Activated CD4-positive, alpha-beta T cell treated with anti-CD3 and anti-CD28 coated beads, Interleukin-2, amount 50 U/mL, for 16 hours (primary cell): ENCODE measurements around the gene ITGA6.

ENCODE experiments used
- DNase-seq: peaks from one replicate; pipeline ENCODE4 v3.0.0-alpha.2; 2020

The ITGA6 gene

DNA sequence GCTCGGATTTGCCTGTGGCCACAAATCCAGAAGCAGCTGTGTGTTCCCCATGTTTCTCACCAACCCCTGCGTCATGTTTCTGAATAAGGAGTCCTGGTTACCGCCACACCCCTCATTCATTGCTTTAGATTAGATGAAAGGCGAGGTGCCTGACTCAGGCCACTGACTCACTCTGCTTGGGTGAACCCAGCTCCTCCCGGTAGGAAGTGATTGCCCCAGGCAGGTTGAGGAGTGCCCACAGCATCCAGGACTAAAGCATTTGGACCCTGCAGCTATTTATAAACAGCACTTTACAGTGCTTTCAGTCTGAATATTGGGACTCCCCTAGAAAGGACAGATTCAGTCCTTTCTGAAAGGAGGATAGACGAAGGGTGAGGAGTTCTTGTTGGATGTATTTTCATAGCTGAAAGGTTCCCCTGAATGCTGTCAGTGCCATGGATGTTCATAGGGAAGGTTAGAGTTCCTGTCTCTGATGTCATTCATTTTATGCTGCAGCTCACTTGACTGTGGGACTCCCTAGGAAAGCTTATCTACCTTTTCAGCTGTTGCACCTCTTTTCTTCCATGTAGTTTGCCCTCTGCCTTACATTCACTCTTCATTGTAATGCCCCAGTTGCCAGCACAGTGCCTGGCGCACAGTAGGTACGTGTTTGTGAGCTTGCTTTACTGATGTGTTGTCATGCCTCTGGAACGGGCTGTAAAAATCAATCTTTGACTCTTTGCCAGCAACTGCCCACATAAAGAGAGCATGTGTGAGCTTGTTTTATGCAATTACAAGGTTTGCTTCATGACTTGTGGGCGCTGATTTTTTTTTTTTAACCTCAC lies 14.9 kb downstream of the ITGA6 start:
- DNase-seq = no peak

DNA sequence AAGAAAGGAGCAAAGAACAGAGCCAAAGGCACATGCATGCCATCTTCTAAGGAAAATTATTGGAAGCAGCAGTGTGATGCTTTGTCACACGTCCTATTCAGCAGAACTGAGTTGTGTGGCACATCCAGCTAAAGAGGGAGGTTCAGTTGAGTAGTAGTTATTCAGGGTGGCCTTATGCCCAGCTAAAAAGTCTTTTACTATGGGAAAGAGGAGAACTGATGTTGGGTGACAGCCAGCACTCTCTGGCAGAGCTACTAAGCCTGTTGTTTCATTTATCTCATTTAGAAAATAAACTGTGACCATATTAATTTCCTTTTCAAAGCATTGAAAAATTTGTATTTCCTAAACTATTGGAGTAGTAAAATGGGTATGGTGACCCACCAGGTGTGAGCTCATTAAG lies 18.5 kb downstream of the ITGA6 start:
- no peak for DNase-seq

DNA sequence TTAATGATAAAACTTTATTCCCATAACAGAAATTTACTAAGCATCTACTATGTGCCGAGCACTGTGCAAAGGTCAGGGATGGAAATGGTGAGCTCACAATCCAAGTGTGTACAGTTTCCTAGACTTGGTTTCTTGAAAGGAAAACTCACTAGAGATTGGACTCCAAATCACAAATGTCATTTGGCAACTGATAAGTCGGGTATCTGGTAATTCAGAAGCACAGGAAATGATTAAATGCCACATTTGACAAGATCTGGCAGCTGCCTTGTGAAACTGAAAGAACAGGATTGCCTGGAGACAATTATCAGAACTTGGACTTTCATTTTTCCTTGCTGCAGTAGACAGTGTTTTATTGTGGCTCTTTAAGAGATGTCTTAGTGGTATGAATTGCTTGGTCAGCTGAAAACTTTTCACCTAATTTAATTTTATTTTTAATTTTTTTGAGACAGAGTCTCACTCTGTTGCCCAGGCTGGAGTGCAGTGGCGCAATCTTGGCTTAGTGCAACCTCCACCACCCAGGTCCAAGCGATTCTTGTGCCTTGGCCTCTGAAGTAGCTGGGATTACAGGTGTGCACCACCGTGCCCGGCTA lies 19.2 kb downstream of the ITGA6 start:
- DNase-seq = no peak

DNA sequence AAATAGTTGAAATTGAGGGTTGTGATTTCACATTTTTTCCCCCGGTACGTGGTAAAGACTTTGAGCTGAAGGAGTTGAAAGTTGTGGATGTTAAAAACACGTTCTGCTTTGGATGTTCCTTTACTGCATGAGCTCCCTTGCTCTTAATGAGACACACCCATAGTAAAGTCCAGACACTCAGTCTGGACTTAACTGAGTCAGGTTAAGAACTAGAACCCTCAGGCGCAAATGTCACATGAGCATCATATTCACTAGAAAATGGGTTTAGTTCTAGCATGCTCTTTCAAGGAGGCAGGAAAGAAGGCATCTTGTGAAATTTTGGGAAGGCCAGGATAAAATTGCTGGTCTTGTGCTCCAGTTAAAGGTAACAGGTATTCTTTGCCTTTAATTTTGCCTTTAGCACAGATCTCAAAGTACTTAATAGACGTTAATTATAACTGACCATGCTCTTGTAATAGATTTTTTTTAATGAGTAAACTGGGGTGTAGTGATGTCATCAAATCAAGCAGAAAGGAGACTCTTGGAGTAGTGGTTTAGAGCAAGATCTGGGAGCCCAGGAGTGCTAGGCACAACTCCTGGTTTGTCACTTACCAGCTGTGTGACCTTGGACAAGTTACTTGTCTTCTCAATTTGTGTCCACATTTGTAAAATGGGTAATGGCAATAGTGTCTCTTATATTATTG lies 20.6 kb downstream of the ITGA6 start:
- no peak for DNase-seq

GRCh38 chr2:172448544-172449267 lies 21.3 kb downstream of the ITGA6 start:
- no peak for DNase-seq

GRCh38 chr2:172449911-172450550 lies 22.6 kb downstream of the ITGA6 start:
- DNase-seq = no peak

GRCh38 chr2:172451923-172452322 lies 24.5 kb downstream of the ITGA6 start:
- DNase-seq = no peak

DNA sequence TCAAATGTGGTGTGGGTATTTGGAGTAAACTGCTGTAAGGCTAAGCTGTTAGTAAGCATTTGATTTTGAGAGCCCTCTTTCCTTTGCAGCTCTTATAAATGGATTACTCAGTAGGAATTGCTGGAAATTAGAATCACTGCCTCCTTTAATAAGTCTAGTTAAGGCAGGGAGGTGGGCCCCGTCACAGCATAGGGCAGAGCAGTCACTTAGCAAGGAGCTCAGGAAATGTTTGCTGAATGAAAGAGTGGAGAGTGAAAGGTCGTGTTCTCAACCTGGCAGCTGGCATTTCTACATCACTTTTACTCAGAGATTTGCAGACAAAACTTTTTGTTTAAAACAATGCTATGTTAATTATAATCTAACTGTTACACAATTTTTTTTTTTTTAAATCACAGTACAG lies 25.5 kb downstream of the ITGA6 start:
- no peak for DNase-seq

DNA sequence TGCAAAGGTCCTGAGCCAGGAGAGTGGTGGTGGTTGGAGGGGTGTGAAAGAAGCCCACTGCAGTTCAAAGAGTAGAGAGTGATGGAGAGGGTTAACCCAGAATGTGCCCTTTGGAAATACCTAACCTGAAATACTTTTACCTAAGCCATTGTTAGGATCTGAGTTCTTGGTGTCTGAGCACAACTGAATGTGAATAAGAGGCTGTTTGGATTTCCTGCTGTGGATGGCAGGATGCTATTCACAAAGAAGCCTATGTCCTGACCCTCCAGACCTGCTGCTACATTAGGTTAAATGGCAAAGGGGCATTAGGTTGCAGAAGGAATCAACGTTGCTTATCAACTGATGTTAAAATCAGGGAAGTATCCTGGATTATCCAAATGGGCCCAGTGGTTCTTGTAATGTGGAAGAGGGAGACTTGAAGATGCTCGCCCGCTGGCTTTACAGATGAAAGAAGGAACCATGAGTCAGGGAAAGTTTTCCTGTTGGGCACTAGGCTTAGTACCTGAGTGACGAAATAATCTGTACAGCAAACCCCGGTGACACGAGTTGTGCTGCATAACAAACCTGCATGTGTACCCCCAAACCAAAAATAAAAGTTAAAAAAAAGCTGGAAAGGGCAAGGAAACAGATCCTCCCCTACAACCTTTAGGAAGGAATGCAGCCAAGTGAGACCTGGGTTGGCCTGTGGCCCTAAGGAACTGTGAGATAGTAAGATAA lies 27.2 kb downstream of the ITGA6 start:
- DNase-seq = no peak

- no peak for DNase-seq
These were observed 27.7 kb downstream of the ITGA6 start for GRCh38 chr2:172455121-172455515.

DNA sequence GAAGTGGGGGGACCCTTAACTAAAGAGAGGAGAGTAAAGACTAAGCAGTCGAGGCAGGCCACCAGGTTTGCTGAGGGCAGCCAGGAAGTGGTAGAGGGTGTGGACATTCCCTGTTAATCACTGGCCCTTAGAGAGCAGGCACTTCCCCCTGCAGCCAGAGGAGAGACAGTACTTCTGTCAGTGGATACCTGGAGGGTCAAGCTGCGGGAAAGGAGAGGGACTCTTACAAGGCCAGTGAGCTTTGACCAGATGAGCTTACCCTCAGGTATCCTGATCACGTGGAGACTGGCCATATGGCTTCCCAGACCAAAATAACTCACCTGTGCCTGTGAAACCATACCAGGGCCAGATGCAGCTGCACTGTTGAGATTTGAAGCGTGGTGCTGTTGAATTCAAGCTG lies 28.6 kb downstream of the ITGA6 start:
- DNase-seq = no peak

DNA sequence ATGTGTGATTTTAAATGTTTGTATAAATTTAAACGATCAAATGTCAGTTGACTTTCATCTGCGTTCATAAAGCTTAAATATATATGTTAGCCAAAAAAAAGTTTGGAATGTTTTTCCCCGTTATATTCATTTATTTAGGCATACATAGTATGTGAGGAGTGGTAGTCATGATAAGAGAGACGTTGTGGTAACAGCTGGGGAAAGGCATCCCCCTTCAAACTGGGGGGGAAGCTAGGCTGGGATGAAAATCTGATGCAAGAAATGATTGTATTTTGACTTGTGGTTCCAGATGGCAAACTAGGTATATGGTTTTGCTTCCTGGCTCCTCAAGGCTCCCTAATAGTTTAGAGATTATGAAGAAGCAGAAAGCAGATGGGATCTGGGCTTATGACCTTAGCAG lies 30.1 kb downstream of the ITGA6 start:
- DNase-seq = no peak

DNA sequence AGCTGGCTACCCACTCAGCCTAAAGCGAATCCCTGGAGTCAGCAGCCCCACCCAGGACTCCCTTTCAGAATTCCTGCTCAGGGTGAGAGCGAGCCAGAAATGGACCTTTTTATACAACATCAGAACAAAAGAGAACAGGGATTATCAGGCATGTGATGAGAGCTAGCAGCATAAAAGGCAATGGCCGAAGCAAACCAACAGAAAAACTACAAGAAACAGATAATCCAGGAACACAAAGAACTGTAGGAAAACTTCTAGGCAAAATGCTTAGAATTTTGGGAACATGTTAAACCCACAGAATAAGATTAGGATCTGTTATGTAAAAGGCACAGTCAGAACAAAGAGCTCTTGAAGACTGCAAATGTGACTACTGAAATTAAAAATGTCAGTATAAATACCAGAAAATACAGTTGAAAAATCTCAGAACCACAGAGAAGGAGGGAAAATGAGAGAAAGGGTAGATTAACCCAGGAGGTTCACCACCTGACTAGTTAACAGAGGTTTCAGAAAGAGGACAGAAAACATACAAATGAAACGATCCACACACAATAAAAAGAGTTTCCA lies 31.3 kb downstream of the ITGA6 start:
- DNase-seq = no peak

GRCh38 chr2:172460780-172461201 lies 33.4 kb downstream of the ITGA6 start:
- DNase-seq = no peak

- DNase-seq = peak; percentile 71
These were observed 34.4 kb downstream of the ITGA6 start for GRCh38 chr2:172461591-172462372.

DNA sequence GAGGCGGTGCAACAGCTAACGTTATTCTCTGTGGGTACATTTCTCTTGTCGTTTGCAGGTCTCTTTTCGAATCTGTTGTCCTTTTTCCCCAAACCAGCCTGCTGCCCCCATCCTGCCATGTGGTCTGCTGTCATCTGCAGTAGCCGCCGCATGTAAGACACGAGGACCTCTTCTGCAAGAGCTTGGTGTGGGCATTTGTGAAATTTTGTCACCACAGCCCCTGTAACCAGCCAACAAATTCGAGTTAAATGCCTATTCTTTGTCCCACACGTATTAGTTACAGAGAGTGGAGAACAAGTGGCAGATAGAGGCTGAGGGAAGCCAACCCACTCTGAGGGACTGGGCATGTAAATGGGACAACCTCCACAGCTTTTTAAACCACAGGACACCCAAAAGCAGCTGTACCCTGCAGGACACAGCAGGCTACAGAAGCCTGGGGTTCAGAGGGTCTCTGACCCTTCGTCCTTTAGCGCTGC lies 35.0 kb downstream of the ITGA6 start:
- no peak for DNase-seq

- DNase-seq = peak; percentile 69
These were observed 35.5 kb downstream of the ITGA6 start for GRCh38 chr2:172462849-172463381.

DNA sequence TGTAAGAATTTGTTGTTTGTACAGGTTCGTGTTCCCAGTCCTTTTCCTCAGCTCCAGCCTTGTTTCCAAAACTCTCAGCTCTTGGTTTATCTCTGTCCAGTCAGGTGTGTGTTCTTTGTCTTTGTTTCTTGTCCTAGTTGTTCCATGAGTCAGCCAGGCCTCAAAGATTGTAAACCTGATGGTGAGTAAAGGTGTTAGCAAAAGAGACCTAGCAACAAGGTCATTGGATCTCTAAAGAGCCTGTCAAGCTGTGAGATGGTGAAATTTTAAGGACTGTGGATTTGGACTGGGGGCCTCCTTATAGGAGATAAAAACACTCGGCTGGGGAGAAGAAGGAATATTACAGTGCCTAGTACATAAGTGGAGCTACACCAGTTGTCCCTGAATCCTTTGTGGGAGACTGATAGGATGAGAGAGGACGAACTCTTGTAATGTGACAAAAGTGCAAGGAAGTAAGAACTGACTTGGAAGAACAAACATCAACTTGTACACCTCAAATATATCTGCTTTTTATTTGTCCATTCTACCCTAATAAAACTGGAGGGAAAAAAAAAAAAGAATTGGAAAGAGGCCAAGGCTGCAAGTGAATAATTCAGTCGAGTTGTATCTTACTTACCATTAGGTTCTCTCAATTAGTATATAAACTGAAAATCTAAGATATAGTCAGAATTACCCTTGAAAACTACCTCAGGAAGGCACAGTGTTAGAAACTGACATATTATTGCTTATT lies 37.2 kb downstream of the ITGA6 start:
- DNase-seq = no peak

- DNase-seq = peak; percentile 84
These were observed 38.3 kb downstream of the ITGA6 start for GRCh38 chr2:172465417-172466334.
